HG03457 (cell line): Measurements from ENCODE around the gene CIB4.

ENCODE experiments used
- ATAC-seq: cut with Tn5 transposase; IDR thresholded peaks from one replicate; pipeline ENCODE4 v1.9.1; 2021; ENCODE audit warnings: moderate number of reproducible peaks; ENCODE audit not compliant: unreplicated experiment

Gene CIB4

GRCh38 chr2:26532301-26533250 lies 108.6 kb downstream of the CIB4 start:
- no peak for ATAC-seq
